AG10803 (cell line): ENCODE data around the gene FAM171A1.
"Not testable (repeated sequence)": the region's sequence is repeated elsewhere in the genome, so short reads cannot be mapped to it uniquely, and the experiment has no call there.

Source experiments
- DNase-seq: peaks from one replicate; pipeline ENCODE4 v3.0.0; 2010; ENCODE audit warnings: low read depth
- H3K4me3 ChIP-seq: 2 replicates; pipeline ENCODE4 v1.5.1; 2011; ENCODE audit warnings: mild to moderate bottlenecking, low read length, control low read depth
- CTCF ChIP-seq: conservative IDR thresholded peaks from 2 replicates; pipeline ENCODE4 v1.5.1; 2011; ENCODE audit warnings: mild to moderate bottlenecking, low read length, control low read depth, inconsistent platforms

FAM171A1 gene

GRCh38 chr10:15290150-15290549, 80.9 kb downstream of the FAM171A1 start:
- no peak overlapping the region for H3K4me3 ChIP-seq
- no peak for DNase-seq
- no peak for TF ChIP-seq CTCF

- DNase-seq = no peak
- no peak overlapping the region for H3K4me3 ChIP-seq
- no peak for TF ChIP-seq CTCF
Measured at GRCh38 chr10:15280974-15281373, 90.1 kb downstream of the FAM171A1 start.

DNA sequence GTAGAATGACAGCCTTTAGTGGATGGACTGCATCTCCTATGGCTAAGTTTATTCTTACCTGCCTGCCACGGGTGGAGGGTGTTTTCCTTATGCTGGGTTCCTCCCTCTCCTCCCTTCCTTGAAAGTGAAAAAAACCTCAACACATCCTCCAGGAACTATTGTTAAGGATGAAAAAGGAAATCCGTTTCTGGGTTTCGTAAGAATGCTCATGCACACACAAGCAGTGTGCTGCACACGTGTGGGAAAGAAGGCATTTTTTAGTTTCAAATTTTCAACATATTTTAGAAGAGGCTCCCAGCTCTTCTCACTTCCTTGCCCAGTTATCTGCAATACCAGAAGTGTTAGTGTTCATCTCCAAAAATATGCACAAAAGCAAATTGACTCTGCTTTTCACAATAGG, 90.6 kb downstream of the FAM171A1 start:
- no peak for TF ChIP-seq CTCF
- no peak overlapping the region for H3K4me3 ChIP-seq
- DNase-seq = peak; percentile 82

DNA sequence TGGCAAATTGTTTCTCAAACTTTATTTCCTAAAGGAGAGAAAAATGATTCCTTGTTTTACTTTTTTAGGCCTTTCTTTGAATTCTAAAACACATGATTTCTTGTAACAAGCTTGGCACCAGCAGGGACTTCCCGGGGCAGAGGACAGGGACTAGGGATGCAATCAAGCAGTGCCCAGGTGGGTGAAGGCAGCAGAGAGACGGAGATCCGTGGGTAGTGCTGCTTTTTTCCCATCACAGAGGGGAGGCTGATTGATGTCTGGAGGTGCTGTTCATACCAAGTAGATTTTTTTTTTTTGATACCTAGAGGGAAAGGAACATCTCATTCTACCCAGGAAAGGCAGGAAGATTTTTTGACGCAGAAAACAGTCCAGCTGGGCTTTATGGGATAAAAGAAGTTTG, 91.9 kb downstream of the FAM171A1 start:
- DNase-seq = no peak
- no peak for TF ChIP-seq CTCF
- H3K4me3 ChIP-seq = no peak overlapping the region

DNA sequence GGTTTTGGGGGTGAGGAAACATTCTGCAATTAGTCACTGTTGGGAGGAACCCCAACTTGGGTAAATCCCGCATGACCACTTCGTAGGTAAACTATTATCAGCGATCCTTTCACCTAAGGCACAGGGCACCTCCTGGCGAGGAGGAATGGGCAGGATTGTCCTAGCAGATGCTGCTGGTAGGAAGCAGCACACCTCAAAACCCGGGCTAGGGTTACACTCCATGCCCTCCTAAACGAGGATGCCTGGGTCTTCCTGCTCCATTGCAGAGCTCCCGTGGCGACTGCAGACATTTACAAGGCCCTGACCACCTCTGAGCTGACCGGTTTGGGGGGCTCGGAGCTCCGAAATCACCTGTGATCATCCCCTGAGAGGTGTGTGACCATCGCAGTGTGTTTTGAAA, 92.3 kb downstream of the FAM171A1 start:
- DNase-seq = no peak
- H3K4me3 ChIP-seq = no peak overlapping the region
- no peak for TF ChIP-seq CTCF

- not testable (repeated sequence) for H3K4me3 ChIP-seq, DNase-seq
Measured at GRCh38 chr10:15276039-15276438, 95.0 kb downstream of the FAM171A1 start.

DNA sequence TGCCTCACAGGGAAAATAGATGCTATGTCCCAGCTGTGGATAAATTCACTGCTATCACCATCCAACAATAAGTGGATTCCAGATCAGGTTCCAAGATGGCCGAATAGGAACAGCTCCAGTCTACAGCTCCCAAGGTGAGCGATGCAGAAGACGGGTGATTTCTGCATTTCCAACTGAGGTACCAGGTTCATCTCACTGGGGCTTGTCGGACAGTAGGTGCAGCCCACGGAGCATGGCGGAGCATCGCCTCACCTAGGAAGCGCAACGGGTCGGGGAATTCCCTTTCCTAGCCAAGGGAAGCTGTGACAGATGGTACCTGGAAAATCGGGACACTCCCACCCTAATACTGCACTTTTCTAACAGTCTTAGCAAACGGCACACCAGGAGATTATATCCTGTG, 101.3 kb downstream of the FAM171A1 start:
- H3K4me3 ChIP-seq, DNase-seq: not testable (repeated sequence)

GRCh38 chr10:15267496-15267895, 103.6 kb downstream of the FAM171A1 start:
- 0 out of 2 replicates have a peak, but pooled peaks have one; percentile 6 for TF ChIP-seq CTCF
- no peak overlapping the region for H3K4me3 ChIP-seq
- no peak for DNase-seq
